AG09319 (cell line): Measurements from ENCODE around the gene NDST1.
A peak's percentile ranks its signal among the peaks of the same experiment; 100 is the strongest.
"Not testable (repeated sequence)": the region's sequence is repeated elsewhere in the genome, so short reads cannot be mapped to it uniquely, and the experiment has no call there.

Experiments used
- DNase-seq: peaks from one replicate; pipeline ENCODE4 v3.0.0-alpha.2; 2010; ENCODE audit warnings: low read depth; ENCODE audit errors: extremely low read depth
- CTCF ChIP-seq: IDR thresholded peaks from 2 replicates; pipeline ENCODE4 v1.5.1; 2011; ENCODE audit warnings: low read depth, mild to moderate bottlenecking, inconsistent platforms, low read length, moderate library complexity

The NDST1 gene

GRCh38 chr5:150514708-150515211 is 6.8 kb downstream of the NDST1 start:
- no peak for DNase-seq
- no peak for TF ChIP-seq CTCF

GRCh38 chr5:150515446-150515845 is 7.5 kb downstream of the NDST1 start:
- no peak for DNase-seq
- TF ChIP-seq CTCF: no peak

GRCh38 chr5:150516011-150516410 is 8.1 kb downstream of the NDST1 start:
- DNase-seq: no peak
- TF ChIP-seq CTCF: no peak

GRCh38 chr5:150517272-150518152 is 9.6 kb downstream of the NDST1 start:
- peak; percentile 66 for DNase-seq
- no peak for TF ChIP-seq CTCF

GRCh38 chr5:150518712-150519559 is 11.0 kb downstream of the NDST1 start:
- not testable (repeated sequence) for DNase-seq

- DNase-seq: no peak
- TF ChIP-seq CTCF: no peak
Measured at GRCh38 chr5:150519560-150519945, 11.6 kb downstream of the NDST1 start.

GRCh38 chr5:150519978-150520377 is 12.0 kb downstream of the NDST1 start:
- no peak for TF ChIP-seq CTCF
- no peak for DNase-seq
